HL-60 (cell line): Measurements from ENCODE around the gene EPDR1.

Experiments used
- DNase-seq, 2 experiments: peaks; one replicate each; pipeline ENCODE4 v3.0.0-alpha.2; 2010 to 2020; ENCODE audit warnings: low read depth in 1 of 2, low spot score in 1 of 2
- H3K27ac ChIP-seq: fragments of 250-450 bp; sonication (Bioruptor Pico); replicated peaks from 2 replicates; pipeline ENCODE4 v1.5.1; 2020; ENCODE audit warnings: mild to moderate bottlenecking, moderate library complexity
- H3K27me3 ChIP-seq: fragments of 250-450 bp; sonication (Bioruptor Pico); 2 replicates; pipeline ENCODE4 v1.5.1; 2021; ENCODE audit warnings: mild to moderate bottlenecking, moderate library complexity; ENCODE audit not compliant: insufficient read depth, poor library complexity, severe bottlenecking
- H3K4me3 ChIP-seq: replicated peaks from 2 replicates; pipeline ENCODE4 v1.5.1; 2011; ENCODE audit warnings: mild to moderate bottlenecking, control low read depth, low read length; ENCODE audit not compliant: insufficient read depth
- GABPA ChIP-seq: IDR thresholded peaks from 2 replicates; pipeline ENCODE4 v1.6.1; 2012; ENCODE audit warnings: low read depth
- POLR2AphosphoS5 ChIP-seq: IDR thresholded peaks from 2 replicates; pipeline ENCODE4 v1.6.1; 2012; ENCODE audit warnings: low read depth
- REST ChIP-seq: IDR thresholded peaks from 2 replicates; pipeline ENCODE4 v1.6.1; 2012; ENCODE audit warnings: low read depth; ENCODE audit not compliant: insufficient replicate concordance
- SPI1 ChIP-seq: IDR thresholded peaks from 2 replicates; pipeline ENCODE4 v1.6.1; 2012; ENCODE audit warnings: low read depth, mild to moderate bottlenecking, borderline replicate concordance
- TF ChIP-seq, protein P1 (sequence below): IDR thresholded peaks from one replicate; pipeline ENCODE4 v1.5.1; 2011; ENCODE audit warnings: low read length, control low read depth, inconsistent platforms; ENCODE audit not compliant: insufficient read depth

The EPDR1 gene

GRCh38 chr7:37894671-37895070 lies 25.8 kb upstream of the EPDR1 start:
- Histone ChIP-seq H3K4me3 (no peak overlapping the region), H3K27ac (no peak overlapping the region), H3K27me3 (no peaks in the 10 kb centered on the region)
- TF ChIP-seq SPI1, result no peak
- no peak for TF ChIP-seq REST
- DNase-seq, result no peak

DNA sequence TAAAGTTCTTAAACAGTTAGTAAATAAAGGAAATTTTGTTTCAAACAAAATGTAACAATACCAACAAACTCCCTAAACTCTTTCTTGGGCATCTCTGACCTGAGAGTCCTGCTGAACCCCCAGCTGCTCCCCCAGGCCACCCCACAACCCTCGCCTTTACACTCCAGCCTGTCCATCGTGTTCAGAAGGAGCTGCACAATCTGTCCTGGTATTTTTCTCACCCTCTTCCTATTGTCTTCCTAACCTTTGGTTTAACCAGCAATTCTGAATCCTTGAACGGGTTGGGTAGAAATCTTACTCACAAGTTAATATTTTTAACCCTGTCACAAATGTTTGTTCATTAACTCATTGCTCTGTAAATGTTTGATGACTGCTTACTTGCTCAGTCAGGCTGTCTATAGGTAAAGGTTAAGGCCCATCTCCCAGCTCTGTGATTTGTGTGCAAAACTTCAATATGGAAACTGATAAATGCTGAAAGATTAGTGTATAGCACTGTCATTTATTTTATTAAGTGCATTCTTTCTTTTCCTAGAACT lies 20.7 kb upstream of the EPDR1 start:
- TF ChIP-seq SPI1, result no peak
- no peak for TF ChIP-seq POLR2AphosphoS5
- no peak for TF ChIP-seq GABPA
- TF ChIP-seq, protein P1, sequence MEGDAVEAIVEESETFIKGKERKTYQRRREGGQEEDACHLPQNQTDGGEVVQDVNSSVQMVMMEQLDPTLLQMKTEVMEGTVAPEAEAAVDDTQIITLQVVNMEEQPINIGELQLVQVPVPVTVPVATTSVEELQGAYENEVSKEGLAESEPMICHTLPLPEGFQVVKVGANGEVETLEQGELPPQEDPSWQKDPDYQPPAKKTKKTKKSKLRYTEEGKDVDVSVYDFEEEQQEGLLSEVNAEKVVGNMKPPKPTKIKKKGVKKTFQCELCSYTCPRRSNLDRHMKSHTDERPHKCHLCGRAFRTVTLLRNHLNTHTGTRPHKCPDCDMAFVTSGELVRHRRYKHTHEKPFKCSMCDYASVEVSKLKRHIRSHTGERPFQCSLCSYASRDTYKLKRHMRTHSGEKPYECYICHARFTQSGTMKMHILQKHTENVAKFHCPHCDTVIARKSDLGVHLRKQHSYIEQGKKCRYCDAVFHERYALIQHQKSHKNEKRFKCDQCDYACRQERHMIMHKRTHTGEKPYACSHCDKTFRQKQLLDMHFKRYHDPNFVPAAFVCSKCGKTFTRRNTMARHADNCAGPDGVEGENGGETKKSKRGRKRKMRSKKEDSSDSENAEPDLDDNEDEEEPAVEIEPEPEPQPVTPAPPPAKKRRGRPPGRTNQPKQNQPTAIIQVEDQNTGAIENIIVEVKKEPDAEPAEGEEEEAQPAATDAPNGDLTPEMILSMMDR, result no peak
- TF ChIP-seq REST, result no peak
- no peaks in the 10 kb centered on the region for H3K27me3 ChIP-seq
- no peak for DNase-seq
- H3K4me3 ChIP-seq, result no peak overlapping the region
- no peak overlapping the region for H3K27ac ChIP-seq

DNA sequence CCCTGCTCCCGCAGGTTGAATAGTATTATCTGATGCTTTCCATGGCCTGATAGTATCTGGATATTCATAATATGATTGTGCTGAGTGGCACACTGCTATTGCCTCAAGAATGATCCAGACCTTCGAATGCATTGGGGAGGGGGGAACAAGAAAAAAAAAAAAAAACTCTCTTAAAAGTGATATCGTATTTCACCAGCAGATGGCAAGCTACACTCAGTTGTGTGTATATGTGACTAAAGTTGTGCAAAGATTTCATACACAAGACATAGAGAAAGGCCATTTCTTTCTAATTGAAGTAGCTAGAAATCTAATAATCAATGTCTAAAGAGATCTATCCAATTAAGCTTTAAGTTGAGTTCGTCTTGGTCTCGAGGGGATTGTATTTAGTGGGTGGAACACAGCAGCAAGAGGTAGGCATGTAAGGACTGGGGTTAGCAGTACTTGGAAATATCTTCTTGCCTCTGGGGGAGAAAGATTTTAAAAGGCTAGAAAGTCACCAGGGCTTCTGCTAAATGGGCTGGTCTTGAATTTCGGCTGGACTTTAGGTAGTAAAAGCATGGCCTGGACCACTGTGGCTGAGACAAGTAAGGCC lies 19.1 kb upstream of the EPDR1 start:
- TF ChIP-seq GABPA (no peak), SPI1 (no peak), POLR2AphosphoS5 (no peak), REST (no peak)
- TF ChIP-seq, protein P1, result no peak
- Histone ChIP-seq H3K27ac (no peak overlapping the region), H3K27me3 (no peaks in the 10 kb centered on the region), H3K4me3 (no peak overlapping the region)
- DNase-seq, result no peak
